GM12891 (cell line): ENCODE results near the gene NCAM1.

Experiments used
- DNase-seq: peaks from one replicate; pipeline ENCODE4 v3.0.0; 2011; ENCODE audit warnings: low spot score; ENCODE audit not compliant: insufficient read length
- FAIRE-seq: peaks from 2 replicates; lab custom pipeline; 2011; peaks lifted over from hg19 to GRCh38; lab: Jason Lieb, UNC
- PAX5 ChIP-seq: IDR thresholded peaks from 2 replicates; pipeline ENCODE4 v1.6.1; 2011; ENCODE audit warnings: low read length, moderate library complexity, mild to moderate bottlenecking; ENCODE audit not compliant: insufficient read depth, severe bottlenecking
- POLR2A ChIP-seq: IDR thresholded peaks from 2 replicates; pipeline ENCODE4 v1.6.1; 2011; ENCODE audit warnings: low read depth, low read length, control low read depth
- POLR2AphosphoS5 ChIP-seq: IDR thresholded peaks from 2 replicates; pipeline ENCODE4 v1.6.1; 2011; ENCODE audit warnings: low read depth, low read length, control low read depth
- POU2F2 ChIP-seq: IDR thresholded peaks from 2 replicates; pipeline ENCODE4 v1.6.1; 2011; ENCODE audit warnings: low read depth, mild to moderate bottlenecking, control low read depth, low read length, moderate library complexity
- SPI1 ChIP-seq: IDR thresholded peaks from 2 replicates; pipeline ENCODE4 v1.6.1; 2011; ENCODE audit warnings: low read depth, low read length, control low read depth
- TAF1 ChIP-seq: IDR thresholded peaks from 2 replicates; pipeline ENCODE4 v1.6.1; 2011; ENCODE audit warnings: low read depth, low read length, control low read depth

Gene NCAM1

GRCh38 chr11:113018913-113019312 is 57.7 kb downstream of the NCAM1 start:
- no peak for TF ChIP-seq PAX5
- TF ChIP-seq POLR2AphosphoS5 = no peak
- no peak for TF ChIP-seq POLR2A
- TF ChIP-seq TAF1 = no peak
- no peak for TF ChIP-seq POU2F2
- no peak for TF ChIP-seq SPI1
- FAIRE-seq (no peak), DNase-seq (no peak)

GRCh38 chr11:113019711-113020110 is 58.5 kb downstream of the NCAM1 start:
- FAIRE-seq (no peak), DNase-seq (no peak)
- TF ChIP-seq POLR2A (no peak), PAX5 (no peak), SPI1 (no peak), POLR2AphosphoS5 (no peak), TAF1 (no peak), POU2F2 (no peak)

- TF ChIP-seq PAX5 = no peak
- no peak for TF ChIP-seq POLR2AphosphoS5
- TF ChIP-seq POLR2A = no peak
- no peak for TF ChIP-seq SPI1
- no peak for TF ChIP-seq POU2F2
- TF ChIP-seq TAF1 = no peak
- DNase-seq (no peak), FAIRE-seq (no peak)
These were observed 59.9 kb downstream of the NCAM1 start for GRCh38 chr11:113021111-113021510.

GRCh38 chr11:113022262-113022661 is 61.0 kb downstream of the NCAM1 start:
- TF ChIP-seq TAF1 = no peak
- no peak for TF ChIP-seq POU2F2
- no peak for TF ChIP-seq SPI1
- no peak for TF ChIP-seq PAX5
- no peak for TF ChIP-seq POLR2A
- no peak for TF ChIP-seq POLR2AphosphoS5
- DNase-seq (no peak), FAIRE-seq (no peak)

GRCh38 chr11:113023228-113023627 is 62.0 kb downstream of the NCAM1 start:
- DNase-seq (no peak), FAIRE-seq (no peak)
- TF ChIP-seq PAX5 (no peak), SPI1 (no peak), POLR2AphosphoS5 (no peak), TAF1 (no peak), POU2F2 (no peak), POLR2A (no peak)

GRCh38 chr11:113023986-113024385 is 62.8 kb downstream of the NCAM1 start:
- FAIRE-seq (no peak), DNase-seq (no peak)
- TF ChIP-seq PAX5 (no peak), SPI1 (no peak), POLR2AphosphoS5 (no peak), TAF1 (no peak), POLR2A (no peak), POU2F2 (no peak)

- TF ChIP-seq POLR2A (no peak), PAX5 (no peak), TAF1 (no peak), POU2F2 (no peak)
- FAIRE-seq (no peak), DNase-seq (no peak)
These were observed 65.6 kb downstream of the NCAM1 start for GRCh38 chr11:113026778-113027177.

- DNase-seq (no peak), FAIRE-seq (no peak)
- TF ChIP-seq PAX5 (no peak), POLR2AphosphoS5 (no peak), POLR2A (no peak), TAF1 (no peak), POU2F2 (no peak), SPI1 (no peak)
These were observed 73.4 kb downstream of the NCAM1 start for GRCh38 chr11:113034576-113034975.

GRCh38 chr11:113035708-113036107 is 74.5 kb downstream of the NCAM1 start:
- no peak for TF ChIP-seq SPI1
- no peak for TF ChIP-seq PAX5
- no peak for DNase-seq
- no peak for FAIRE-seq

- FAIRE-seq = no peak
- TF ChIP-seq POLR2A (no peak), POU2F2 (no peak), SPI1 (no peak), TAF1 (no peak), PAX5 (no peak), POLR2AphosphoS5 (no peak)
- DNase-seq = no peak
These were observed 82.5 kb downstream of the NCAM1 start for GRCh38 chr11:113043698-113044097.

- DNase-seq (no peak), FAIRE-seq (no peak)
- TF ChIP-seq TAF1 (no peak), POLR2A (no peak), POU2F2 (no peak), POLR2AphosphoS5 (no peak)
These were observed 83.9 kb downstream of the NCAM1 start for GRCh38 chr11:113045146-113045545.
